Medulla oblongata (tissue), 1 donor: ENCODE results near the gene DUSP2.

Experiments used
- DNase-seq: peaks from one replicate; pipeline ENCODE4 v3.0.0-alpha.2; 2015; ENCODE audit errors: extremely low spot score

DUSP2 gene

GRCh38 chr2:96102596-96103186, 42.5 kb downstream of the DUSP2 start:
- DNase-seq = no peak

DNA sequence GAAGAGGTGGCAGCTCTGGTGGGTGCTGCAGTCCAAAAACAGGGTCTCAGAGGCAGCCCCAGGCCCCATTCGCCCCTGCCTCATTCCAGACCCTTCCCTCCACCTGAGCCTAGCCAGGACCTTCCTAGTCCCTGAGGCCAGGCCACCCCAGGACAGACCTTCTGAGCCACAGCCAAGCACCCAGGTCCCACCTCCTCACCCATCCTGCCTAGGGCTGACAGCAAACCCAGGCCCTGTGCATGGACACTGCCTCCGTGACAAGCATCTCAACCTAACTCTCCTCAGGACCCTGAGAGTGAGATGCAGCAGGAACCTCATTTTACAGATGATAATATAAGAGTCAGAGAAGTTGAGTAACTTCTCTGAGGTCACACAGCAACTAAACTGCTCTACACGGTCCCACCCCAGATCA, 44.3 kb downstream of the DUSP2 start:
- no peak for DNase-seq

GRCh38 chr2:96099861-96100798, 45.1 kb downstream of the DUSP2 start:
- DNase-seq = no peak

GRCh38 chr2:96098900-96099590, 46.2 kb downstream of the DUSP2 start:
- DNase-seq = no peak

GRCh38 chr2:96097951-96098823, 47.1 kb downstream of the DUSP2 start:
- DNase-seq = no peak

GRCh38 chr2:96097441-96097840, 47.8 kb downstream of the DUSP2 start:
- DNase-seq = no peak

DNA sequence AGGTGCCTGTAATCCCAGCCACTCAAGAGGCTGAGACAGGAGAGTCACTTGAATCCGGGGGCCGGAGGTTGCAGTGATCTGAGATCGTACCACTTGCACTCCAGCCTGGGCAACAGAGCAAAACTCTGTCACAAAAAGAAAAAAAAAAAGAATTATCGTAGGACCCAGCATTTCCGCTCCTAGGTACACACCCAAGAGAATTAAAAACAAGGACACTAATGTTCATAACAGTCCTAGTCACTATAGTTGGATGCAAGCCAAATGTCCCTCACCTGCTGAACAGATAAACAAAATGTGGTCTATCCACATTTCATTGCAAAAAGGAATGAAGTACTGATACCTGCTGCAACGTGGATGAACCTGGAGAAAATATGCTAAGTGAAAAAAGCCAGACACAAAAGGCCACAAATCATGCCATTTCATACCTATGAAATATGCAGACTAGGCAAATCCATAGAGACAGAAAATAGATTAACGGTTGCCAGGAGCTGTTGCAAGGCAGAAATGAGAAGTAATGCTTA, 50.1 kb downstream of the DUSP2 start:
- DNase-seq = no peak

- no peak for DNase-seq
Observed at GRCh38 chr2:96093528-96093927, 51.7 kb downstream of the DUSP2 start.
